OCI-LY3 (cell line): ENCODE results near the gene DOCK8.

Experiments
- EZH2phosphoT487 ChIP-seq: fragments of 200-600 bp; shearing (Covaris generic); IDR thresholded peaks from 2 replicates; pipeline ENCODE4 v1.6.1; 2018; ENCODE audit warnings: antibody characterized with exemption, mixed run types, low read depth
- TF ChIP-seq, protein P1 (sequence below): fragments of 200-600, 300-600 bp; sonication (generic); IDR thresholded peaks from 2 replicates; pipeline ENCODE4 v1.5.1; 2014; ENCODE audit warnings: antibody characterized with exemption, low read length, low read depth

DNA sequence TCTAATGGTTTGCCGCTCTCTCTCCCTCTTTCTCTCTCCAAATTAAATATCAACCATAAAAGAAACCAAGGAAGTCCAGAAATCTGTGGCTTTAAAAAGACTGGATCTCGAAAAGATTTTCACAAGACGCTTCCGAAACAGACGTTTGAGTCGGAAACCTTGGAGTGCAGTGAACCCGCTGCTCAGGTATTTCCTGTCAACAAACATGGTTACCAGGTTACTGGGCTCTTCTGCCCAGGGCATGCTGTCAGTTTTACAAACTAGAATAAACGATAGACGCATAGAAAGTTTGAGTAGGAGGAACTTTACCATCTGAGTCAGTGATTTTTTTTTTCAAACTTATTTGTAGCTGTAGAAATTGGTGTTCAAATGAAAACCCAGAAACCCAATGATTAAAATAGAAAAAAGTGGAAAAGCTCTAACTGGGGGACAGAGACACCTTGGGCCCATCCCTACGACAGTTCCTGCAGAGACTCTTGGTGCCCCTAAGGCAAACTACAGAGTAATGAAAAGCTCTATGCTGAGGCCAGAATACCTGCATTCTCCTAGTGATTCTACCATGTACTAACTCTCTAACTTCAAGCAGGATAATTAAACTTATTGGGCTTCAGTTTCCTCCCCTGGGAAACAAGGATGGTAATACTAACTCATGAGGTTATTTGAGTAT lies 90.0 kb downstream of the DOCK8 start:
- TF ChIP-seq, protein P1, sequence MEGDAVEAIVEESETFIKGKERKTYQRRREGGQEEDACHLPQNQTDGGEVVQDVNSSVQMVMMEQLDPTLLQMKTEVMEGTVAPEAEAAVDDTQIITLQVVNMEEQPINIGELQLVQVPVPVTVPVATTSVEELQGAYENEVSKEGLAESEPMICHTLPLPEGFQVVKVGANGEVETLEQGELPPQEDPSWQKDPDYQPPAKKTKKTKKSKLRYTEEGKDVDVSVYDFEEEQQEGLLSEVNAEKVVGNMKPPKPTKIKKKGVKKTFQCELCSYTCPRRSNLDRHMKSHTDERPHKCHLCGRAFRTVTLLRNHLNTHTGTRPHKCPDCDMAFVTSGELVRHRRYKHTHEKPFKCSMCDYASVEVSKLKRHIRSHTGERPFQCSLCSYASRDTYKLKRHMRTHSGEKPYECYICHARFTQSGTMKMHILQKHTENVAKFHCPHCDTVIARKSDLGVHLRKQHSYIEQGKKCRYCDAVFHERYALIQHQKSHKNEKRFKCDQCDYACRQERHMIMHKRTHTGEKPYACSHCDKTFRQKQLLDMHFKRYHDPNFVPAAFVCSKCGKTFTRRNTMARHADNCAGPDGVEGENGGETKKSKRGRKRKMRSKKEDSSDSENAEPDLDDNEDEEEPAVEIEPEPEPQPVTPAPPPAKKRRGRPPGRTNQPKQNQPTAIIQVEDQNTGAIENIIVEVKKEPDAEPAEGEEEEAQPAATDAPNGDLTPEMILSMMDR, result no peak
- TF ChIP-seq EZH2phosphoT487, result no peak
